Iris pigment epithelial cell (primary cell): ENCODE data around the gene CACNA1F.

Source experiments
- DNase-seq: peaks from one replicate; pipeline ENCODE4 v3.0.0-alpha.2; 2011; ENCODE audit warnings: low read depth

CACNA1F gene

GRCh38 chrX:49198540-49199314, 34.4 kb downstream of the CACNA1F start:
- no peak for DNase-seq

- no peak for DNase-seq
These were observed 35.5 kb downstream of the CACNA1F start for GRCh38 chrX:49197543-49198087.

DNA sequence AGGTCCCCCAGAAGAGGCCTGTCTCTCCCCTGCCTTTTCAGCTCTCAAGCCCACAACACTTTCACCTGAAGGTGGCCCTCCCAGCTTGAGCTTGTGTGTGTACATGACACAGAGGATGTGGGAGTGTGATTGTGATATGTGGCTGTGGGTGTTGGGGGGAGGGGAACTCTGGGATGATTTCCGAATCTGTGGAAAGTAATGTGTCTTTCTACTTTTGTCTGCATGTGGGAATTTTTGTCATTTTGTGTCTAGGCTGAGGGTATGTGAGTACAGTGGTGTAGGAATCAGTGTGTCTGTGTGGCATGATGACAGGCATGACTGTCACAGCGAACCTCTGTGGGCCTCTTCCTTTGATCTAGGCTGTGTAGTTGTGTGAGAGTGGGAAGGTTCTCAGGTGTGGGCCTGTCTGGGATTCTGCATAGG, 39.6 kb downstream of the CACNA1F start:
- no peak for DNase-seq

DNA sequence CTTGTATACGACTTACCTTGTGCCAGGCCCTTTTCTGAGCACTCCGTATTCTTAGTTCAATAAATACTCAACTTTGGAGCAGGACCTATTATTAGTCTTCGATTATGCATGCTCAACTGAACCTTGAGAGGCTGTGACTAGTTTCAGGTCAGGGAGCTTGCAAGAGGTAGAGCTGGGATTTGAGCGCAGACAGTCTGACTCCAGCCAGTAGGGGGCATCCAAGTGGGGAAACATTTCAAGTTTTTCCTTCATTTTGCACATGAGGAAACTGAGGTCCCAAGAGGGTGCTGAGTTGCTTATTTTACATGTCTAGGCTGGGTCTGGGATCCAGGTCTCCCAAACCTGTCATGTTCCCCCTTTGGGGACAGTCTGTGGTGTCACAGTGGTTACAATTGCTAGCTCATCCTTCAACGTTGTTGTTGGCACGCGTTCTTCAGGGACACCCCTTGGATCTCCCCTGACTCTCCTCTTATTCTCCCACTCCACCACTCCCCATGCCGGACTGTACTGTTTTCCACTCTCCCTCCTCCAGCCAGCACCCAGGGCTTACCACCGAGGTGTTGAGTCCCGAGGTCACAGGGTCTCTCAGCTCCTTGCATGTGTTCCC, 40.3 kb downstream of the CACNA1F start:
- DNase-seq = peak; percentile 47

- no peak for DNase-seq
These were observed 41.5 kb downstream of the CACNA1F start for GRCh38 chrX:49191574-49192011.

DNA sequence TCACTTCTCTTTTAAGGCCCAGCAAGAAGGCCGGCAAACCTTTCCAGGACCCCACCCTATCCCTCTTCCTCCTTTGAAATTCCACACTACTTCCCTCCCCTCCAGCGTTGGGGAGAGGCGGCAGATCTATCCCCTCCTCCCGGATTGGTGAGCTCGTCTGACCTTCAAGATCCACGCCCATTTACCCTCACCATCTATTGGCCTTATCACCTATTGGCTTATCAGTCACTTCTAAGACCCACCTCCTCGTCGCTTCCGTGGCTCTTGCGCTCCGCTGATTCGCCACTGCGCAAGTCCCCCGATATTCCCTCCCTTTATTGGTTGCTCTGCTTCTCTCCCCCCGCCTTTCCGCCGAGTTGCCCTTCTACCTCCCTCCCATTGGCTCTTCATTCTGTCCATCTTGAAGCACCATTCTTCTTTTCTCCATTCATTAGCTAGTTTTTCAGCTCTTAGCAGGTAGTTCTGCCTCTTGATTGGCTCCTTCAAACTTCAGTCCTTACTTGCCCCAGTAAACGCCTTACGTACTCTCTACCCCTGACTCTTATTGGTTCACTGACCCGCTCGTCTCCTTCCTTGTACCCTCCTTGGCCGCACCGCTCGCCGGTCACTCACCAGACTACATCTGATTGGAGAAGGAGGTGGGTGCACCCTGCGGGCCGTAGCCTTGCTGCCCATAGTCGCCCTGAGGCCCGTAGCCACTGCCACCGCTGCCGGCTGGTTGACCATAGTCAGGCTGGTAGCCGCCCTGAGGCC, 42.1 kb downstream of the CACNA1F start:
- DNase-seq = peak; percentile 100

DNA sequence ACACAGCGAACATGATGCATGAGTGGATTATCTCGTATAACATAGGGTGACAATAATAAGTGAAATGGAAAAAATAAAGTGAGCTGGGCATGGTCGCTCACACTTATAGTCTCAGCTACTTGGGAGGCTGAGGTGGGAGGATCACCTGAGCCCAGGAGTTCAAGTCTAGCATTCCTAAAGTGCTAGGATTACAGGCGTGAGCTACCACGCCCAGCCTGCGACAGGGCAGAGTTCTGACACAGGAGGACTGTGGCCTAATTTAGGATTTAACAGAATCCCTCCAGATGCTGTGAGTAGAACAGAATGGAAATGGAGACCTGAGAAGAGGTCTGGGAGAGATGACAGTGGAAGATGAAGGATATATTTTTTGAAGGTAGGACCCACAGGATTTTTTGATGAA, 43.5 kb downstream of the CACNA1F start:
- no peak for DNase-seq

GRCh38 chrX:49188468-49189076, 44.6 kb downstream of the CACNA1F start:
- DNase-seq = no peak

DNA sequence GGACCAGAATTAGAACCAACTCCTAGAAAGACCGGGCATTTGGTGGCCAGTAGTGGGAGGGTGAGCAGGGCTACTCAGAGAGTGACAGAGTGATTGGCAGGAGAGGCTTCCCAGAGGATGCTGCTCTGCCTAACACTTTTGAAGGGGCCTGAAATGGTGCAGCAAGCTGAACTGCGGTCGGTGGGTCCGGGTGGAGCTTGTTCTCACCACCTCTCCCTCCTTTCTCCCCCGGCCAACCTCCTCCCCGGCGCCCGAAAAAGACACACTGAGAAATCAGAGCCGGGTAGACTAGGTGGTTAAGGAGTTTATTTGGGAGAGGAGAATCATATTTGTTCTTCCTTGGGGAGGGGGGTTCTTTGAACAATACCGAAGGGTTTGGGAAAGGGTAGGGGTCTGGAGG, 45.6 kb downstream of the CACNA1F start:
- no peak for DNase-seq

DNA sequence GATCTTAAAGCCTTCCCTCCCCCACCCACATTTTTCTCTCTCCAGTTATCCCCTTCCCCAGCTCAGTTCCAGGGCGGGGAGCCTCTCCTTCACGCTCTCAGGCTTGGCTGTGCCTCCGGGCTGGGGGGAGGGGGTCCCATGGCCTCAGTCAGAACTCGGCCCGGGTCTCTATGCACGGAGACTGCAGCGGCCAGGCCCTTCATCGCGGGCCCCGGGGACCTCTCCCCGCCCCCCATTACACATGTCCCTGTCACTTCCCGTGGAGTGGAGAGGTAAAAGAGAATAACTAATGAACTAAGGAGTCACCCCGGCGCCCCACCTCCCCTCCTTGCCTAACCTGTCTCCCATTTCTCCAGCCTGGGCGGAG, 46.1 kb downstream of the CACNA1F start:
- DNase-seq = no peak

DNA sequence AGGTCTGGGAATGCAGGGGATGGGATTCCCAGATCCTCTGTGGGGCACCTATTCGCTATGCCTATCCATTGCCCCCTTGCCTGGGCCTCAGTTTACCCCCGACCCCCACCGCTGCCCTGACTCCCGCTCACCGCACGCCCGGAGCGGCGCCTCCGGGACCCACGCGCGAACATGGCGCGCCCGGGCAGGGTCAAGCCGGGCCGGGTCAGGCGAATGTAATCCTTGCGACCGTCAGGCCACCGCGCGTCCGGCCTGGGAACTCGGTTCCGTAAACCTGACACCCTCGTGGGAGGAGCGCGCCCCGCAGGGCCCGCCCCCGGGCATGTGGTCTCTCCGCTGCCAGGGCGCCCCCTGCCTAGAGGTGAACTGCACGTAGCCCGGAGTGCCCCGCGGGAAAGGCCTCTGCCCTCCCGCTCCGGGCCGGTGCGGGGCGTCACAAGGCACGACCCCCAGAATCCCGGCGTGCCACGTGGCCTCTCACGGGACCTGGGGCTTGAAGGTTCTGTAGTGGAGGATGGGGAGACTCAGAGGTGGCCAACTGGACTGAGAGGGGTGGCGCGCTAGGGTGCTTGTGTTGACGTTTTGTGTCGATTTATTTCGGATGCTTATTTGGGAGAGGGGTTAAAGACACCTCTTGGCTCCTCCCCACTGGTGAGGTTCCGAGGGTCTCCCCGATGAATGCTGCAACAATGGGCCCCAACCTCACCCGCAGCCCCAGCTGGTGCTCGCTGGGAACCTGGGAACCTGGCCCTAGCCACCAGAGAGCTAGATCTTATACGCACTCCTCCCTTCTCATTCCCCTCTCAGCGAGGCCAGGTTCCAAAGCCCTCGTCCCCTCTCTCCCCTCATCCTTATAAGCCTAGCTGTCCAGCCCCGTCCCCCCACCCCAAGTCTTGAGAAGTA, 46.8 kb downstream of the CACNA1F start, which contains the start of gene PRICKLE3:
Gene PRICKLE3 (minus strand): TSS at position 249 of the 903 bp plus-strand sequence. CDS start 76 bp downstream, at position 173.
- peak; percentile 47 for DNase-seq

DNA sequence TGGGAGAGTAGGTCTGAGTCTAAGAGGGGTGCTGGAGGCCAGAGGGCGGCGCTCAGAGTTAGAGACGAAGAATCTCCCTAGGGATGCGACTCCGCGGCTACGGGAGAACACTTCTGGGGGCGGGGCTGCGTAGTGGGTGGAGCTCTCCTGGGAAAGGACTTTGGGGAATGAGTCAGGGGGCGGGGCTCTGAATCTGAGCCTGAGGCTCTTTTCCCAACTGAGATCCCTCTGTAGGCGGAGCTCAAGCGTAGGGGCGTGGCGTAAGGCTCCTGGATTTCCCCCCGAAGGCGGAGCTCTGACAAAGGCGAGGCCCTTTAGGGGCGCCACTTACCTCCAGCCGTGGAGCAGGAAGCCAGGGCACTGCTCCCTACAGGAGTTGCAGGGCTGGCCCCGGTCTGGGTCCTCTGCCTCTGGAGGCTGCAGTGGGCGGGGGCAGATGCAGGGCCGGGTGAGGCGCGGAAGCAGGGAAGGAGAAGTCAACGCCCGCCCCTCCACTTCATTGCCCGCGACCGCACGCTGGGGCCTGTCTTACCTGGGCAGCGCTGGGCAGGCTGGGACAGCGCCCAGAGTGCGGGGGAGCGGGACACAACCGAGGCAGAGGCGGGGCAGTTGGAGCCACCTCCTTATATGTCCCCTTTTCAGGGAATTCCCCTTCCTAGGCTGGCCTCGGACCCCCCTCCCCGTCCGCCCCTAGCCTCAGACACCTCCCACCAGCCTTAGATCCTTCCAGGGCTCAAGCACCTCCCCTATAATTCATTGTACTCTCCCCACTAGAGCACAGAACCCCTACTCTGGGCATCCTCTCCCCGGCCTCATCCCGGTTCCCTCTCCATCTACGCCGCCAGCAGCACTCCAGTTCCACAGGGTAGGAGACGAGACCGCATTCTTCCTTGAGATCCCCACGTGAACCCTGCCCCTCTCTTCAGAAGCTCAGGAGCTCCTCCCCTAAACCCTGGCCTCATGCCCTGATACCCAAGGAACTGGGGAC, 48.6 kb downstream of the CACNA1F start:
- peak; percentile 84 for DNase-seq

DNA sequence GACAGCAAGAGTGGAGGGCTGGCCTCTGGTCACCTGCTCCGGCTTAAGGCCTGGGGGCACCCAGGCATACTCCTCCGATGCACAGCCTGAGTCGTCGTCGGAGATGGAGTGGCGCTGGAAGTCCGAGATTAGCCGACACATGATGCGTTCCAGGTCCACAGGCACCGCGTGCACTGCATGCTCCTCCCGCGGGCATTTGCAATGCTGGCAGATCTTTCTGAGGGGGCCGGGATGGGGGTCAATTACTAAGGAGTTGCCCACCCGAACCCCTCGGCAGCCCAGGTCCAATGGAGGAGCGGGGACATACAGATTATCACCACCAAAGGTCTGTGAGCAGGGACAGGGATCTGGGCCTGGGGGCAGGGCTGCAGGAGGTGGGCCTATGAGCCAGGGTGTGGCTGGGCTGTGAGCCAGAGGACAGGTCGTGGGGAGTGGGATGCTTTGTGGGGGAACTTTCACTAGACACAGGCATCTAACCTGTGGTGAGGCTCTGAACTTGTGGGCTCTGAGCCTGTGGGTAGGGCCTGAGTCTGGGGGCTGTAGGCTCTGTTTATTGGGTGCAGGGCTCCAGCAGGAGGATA, 49.3 kb downstream of the CACNA1F start:
- DNase-seq = no peak

- no peak for DNase-seq
These were observed 53.8 kb downstream of the CACNA1F start for GRCh38 chrX:49179358-49179757.

DNA sequence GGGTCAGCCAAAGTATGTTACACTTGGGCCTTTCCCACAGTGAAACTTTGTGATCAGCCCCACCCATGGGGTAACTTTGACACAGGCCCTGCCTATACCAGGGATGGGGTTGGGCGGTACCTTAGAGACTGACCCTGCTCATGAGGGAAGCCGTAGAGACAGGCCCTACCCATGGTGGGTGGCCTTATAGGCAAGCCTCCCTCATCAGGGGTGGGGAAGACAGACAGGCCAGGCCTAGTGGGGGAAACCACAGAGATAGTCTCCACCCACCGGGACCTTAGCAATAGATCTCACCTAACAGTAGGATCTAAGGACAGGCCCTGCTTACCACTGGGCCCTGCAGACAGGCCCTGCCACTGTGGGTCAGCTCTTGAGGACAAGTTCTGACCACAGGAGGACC, 54.6 kb downstream of the CACNA1F start:
- DNase-seq = no peak

DNA sequence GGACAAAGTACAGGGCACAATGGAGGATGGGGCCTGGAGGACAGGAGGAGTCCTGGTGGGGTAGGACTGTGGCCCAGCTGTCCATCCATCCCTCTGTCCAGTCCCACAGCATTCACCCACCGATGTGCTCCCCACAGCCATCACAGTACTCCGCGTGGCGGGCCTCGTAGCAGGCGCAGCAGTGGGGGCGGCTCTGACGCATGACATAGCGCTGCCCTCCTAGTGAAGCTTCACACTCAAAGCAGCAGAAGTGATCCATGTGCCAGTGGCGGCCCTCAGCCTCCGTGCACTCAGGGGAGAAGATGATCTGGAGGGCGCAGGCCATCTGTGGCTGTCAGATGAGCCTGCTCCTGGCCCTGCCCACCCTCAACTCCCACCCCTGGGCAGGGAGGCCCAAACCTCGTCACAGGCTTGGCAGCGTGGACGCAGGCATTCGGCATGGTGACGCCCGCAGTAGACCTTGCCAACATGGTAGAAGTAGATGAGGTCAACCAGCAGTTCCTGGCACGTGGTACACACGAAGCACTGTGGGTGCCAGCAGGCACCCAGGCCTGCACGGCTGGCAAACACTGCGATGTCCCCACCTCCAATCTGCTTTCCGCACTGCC, 55.2 kb downstream of the CACNA1F start:
- DNase-seq = no peak

GRCh38 chrX:49177338-49177833, 55.8 kb downstream of the CACNA1F start:
- no peak for DNase-seq

DNA sequence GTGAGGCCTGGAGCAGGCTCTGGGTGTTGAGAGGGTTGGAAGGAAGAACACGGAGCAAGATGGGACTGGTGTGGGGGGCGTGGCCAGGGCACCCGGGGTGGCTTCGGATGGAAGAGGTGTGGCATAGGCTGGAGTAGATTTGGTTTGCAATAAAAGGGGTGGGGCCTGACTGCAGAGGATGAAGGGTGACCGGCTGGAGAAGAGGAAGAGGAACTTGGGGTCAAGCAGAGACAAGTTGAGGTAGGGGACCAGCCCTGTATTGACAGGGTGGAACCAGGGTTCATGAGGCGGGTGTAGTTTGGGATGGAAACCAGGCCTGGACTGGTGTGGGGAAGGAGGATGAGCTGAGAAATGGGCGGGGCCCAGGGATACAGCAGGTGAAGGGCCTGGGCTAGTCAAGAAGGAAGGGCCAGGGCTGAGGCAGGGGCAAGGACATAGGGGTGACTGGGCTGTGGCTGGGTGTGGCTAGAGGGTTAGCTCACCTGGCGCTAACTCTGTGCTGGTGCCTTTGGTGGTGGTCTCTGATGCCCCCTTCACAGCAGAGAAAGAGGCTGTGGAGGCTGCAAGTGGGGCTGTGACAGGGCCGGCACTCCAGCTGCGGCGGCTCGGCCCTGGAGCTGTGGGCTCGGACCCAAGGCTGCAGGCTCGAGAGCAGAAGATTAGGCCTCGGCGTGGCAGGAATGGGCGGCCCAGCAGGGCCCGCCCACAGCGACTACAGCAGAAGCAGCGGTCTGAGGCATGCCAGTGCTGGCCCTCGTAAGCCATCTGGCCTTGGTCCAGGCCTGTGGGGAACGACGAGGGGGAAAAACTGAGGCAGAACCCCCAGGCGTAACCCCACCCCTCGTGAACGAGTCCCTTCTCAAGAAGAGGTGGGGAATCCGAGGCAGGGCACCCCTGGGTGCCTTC, 56.5 kb downstream of the CACNA1F start:
- no peak for DNase-seq
